HEK293 (cell line): ENCODE results near the gene CMIP.

Experiments used
- CTCF ChIA-PET: fragments of 350-600 bp; formaldehyde crosslinking; extraction: SDS; loops from one replicate; lab custom pipeline; 2021; ENCODE audit warnings: antibody characterized with exemption; lab: Yijun Ruan, JAX
- POLR2A ChIA-PET: fragments of 300-600 bp; formaldehyde crosslinking; extraction: SDS; loops from one replicate; lab custom pipeline; 2020; ENCODE audit warnings: antibody characterized with exemption, inconsistent platforms; lab: Yijun Ruan, JAX
- H3K27ac ChIP-seq: fragments of 200-500 bp; sonication (Bioruptor generic); 2 replicates; pipeline ENCODE4 v1.5.1; 2014; ENCODE audit warnings: low read depth, low read length, control low read depth, inconsistent platforms; ENCODE audit errors: extremely low read depth
- H3K36me3 ChIP-seq, 2 experiments: fragments of 200-500 bp in 1 of 2; sonication (Bioruptor generic) in 1 of 2; 1 replicate in 1 of 2; 2 replicates in 1 of 2; pipeline ENCODE4 v1.5.1; 2014 to 2017; ENCODE audit warnings: inconsistent platforms in 2 of 2, low read length in 2 of 2; ENCODE audit not compliant: control insufficient read depth in 2 of 2, insufficient read depth in 1 of 2
- H3K4me1 ChIP-seq: fragments of 200-500 bp; sonication (Bioruptor generic); 2 replicates; pipeline ENCODE4 v1.5.1; 2014; ENCODE audit warnings: mild to moderate bottlenecking, low read length, inconsistent platforms; ENCODE audit not compliant: control insufficient read depth, insufficient read depth
- H3K4me3 ChIP-seq: 2 replicates; pipeline ENCODE4 v1.5.1; 2011; ENCODE audit warnings: low read depth, mild to moderate bottlenecking, control low read depth, low read length, moderate library complexity
- H3K9me3 ChIP-seq: fragments of 200-500 bp; sonication (Bioruptor generic); 2 replicates; pipeline ENCODE4 v1.5.1; 2014; ENCODE audit warnings: low read depth, low read length, inconsistent platforms; ENCODE audit not compliant: control insufficient read depth, insufficient read depth
- GLI2 ChIP-seq: fragments of 450-650 bp; formaldehyde crosslinking; IDR thresholded peaks from 2 replicates; pipeline ENCODE4; 2017; ENCODE audit warnings: missing biosample characterization, missing genetic modification characterization, low read depth, borderline replicate concordance
- GLIS1 ChIP-seq: fragments of 450-650 bp; formaldehyde crosslinking; IDR thresholded peaks from 2 replicates; pipeline ENCODE4 v1.5.1; 2016; ENCODE audit warnings: missing biosample characterization, missing genetic modification characterization
- HOXA7 ChIP-seq: sonication (generic); formaldehyde crosslinking; IDR thresholded peaks from 2 replicates; pipeline ENCODE4 v1.8.1; 2022; ENCODE audit warnings: missing genetic modification reagents, borderline replicate concordance
- KLF10 ChIP-seq: fragments of 450-650 bp; IDR thresholded peaks from 2 replicates; pipeline ENCODE4 v1.5.1; 2018; ENCODE audit warnings: missing biosample characterization, mild to moderate bottlenecking, missing genetic modification characterization
- REPIN1 ChIP-seq: fragments of 450-650 bp; formaldehyde crosslinking; IDR thresholded peaks from 2 replicates; pipeline ENCODE4 v1.5.1; 2017; ENCODE audit warnings: missing biosample characterization, missing genetic modification characterization, low read depth
- SCRT2 ChIP-seq: fragments of 450-650 bp; formaldehyde crosslinking; IDR thresholded peaks from 2 replicates; pipeline ENCODE4 v1.5.1; 2016; ENCODE audit warnings: missing biosample characterization, missing genetic modification characterization
- ZBTB6 ChIP-seq: fragments of 450-650 bp; formaldehyde crosslinking; IDR thresholded peaks from 2 replicates; pipeline ENCODE4 v1.5.1; 2017; ENCODE audit warnings: missing biosample characterization, missing genetic modification characterization
- ZFP3 ChIP-seq: fragments of 450-650 bp; formaldehyde crosslinking; IDR thresholded peaks from 2 replicates; pipeline ENCODE4 v1.5.1; 2016; ENCODE audit warnings: low read depth, missing biosample characterization, missing genetic modification characterization
- ZIC2 ChIP-seq: fragments of 450-650 bp; formaldehyde crosslinking; IDR thresholded peaks from 2 replicates; pipeline ENCODE4 v1.5.1; 2016; ENCODE audit warnings: missing biosample characterization, missing genetic modification characterization
- ZNF16 ChIP-seq: fragments of 450-650 bp; formaldehyde crosslinking; IDR thresholded peaks from 2 replicates; pipeline ENCODE4 v1.5.1; 2016; ENCODE audit warnings: low read depth, missing biosample characterization, missing genetic modification characterization
- ZNF433 ChIP-seq: fragments of 450-650 bp; formaldehyde crosslinking; IDR thresholded peaks from 2 replicates; pipeline ENCODE4 v1.5.1; 2016; ENCODE audit warnings: missing biosample characterization, missing genetic modification characterization, low read depth
- ZNF514 ChIP-seq: fragments of 450-650 bp; formaldehyde crosslinking; IDR thresholded peaks from 2 replicates; pipeline ENCODE4 v1.5.1; 2016; ENCODE audit warnings: missing biosample characterization, missing genetic modification characterization
- ZNF660 ChIP-seq: fragments of 450-650 bp; IDR thresholded peaks from 2 replicates; pipeline ENCODE4 v1.5.1; 2018; ENCODE audit warnings: missing biosample characterization, mild to moderate bottlenecking, missing genetic modification characterization
- ZNF664 ChIP-seq: fragments of 450-650 bp; formaldehyde crosslinking; IDR thresholded peaks from 2 replicates; pipeline ENCODE4 v1.5.1; 2016; ENCODE audit warnings: missing biosample characterization, missing genetic modification characterization
- ZSCAN16 ChIP-seq: fragments of 450-650 bp; formaldehyde crosslinking; IDR thresholded peaks from 2 replicates; pipeline ENCODE4 v1.5.1; 2016; ENCODE audit warnings: missing biosample characterization, missing genetic modification characterization
- TF ChIP-seq, protein P1 (sequence below): fragments of 450-650 bp; formaldehyde crosslinking; IDR thresholded peaks from 2 replicates; pipeline ENCODE4 v1.5.1; 2017; ENCODE audit warnings: missing biosample characterization, mild to moderate bottlenecking, missing genetic modification characterization, moderate library complexity
- TF ChIP-seq, protein P2 (sequence below): fragments of 450-650 bp; formaldehyde crosslinking; IDR thresholded peaks from 2 replicates; pipeline ENCODE4 v1.5.1; 2016; ENCODE audit warnings: missing biosample characterization, missing genetic modification characterization
- TF ChIP-seq, protein P3 (sequence below): sonication (generic); formaldehyde crosslinking; IDR thresholded peaks from 2 replicates; pipeline ENCODE4 v1.8.1; 2022; ENCODE audit warnings: mild to moderate bottlenecking, moderate library complexity, missing genetic modification reagents
- TF ChIP-seq, protein P4 (sequence below): fragments of 450-650 bp; formaldehyde crosslinking; conservative IDR thresholded peaks from 2 replicates; pipeline ENCODE4 v1.5.1; 2016; ENCODE audit warnings: low read depth, missing biosample characterization, missing genetic modification characterization

CMIP gene

GRCh38 chr16:81708266-81709015 lies 263.8 kb downstream of the CMIP start:
- CTCF ChIA-PET: interaction anchor here (0.6 to 1.1 kb wide), 4 partner anchors 11 to 499 kb away, joined by 3 to 4 read pairs (median 3); no protein-coding TSS in a partner anchor
- Histone ChIP-seq H3K27ac (no peak overlapping the region), H3K36me3 (peaks cover 0 to 42% of the 10 kb centered on the region in 2 experiments; a peak in 1 of 3 replicates)

GRCh38 chr16:81709016-81709900 lies 264.6 kb downstream of the CMIP start:
- POLR2A ChIA-PET: no interaction called here
- TF ChIP-seq KLF10 (tag by site-specific recombination) (no peak), ZFP3 (tag by site-specific recombination) (no peak), HOXA7 (CRISPR knock-in tag) (no peak), ZNF664 (no peak), ZNF433 (tag by site-specific recombination) (no peak), GLIS1 (tag by site-specific recombination) (no peak), ZSCAN16 (tag by site-specific recombination) (no peak), REPIN1 (tag by site-specific recombination) (no peak), GLI2 (tag by site-specific recombination) (no peak), ZIC2 (no peak)
- TF ChIP-seq, protein P1, sequence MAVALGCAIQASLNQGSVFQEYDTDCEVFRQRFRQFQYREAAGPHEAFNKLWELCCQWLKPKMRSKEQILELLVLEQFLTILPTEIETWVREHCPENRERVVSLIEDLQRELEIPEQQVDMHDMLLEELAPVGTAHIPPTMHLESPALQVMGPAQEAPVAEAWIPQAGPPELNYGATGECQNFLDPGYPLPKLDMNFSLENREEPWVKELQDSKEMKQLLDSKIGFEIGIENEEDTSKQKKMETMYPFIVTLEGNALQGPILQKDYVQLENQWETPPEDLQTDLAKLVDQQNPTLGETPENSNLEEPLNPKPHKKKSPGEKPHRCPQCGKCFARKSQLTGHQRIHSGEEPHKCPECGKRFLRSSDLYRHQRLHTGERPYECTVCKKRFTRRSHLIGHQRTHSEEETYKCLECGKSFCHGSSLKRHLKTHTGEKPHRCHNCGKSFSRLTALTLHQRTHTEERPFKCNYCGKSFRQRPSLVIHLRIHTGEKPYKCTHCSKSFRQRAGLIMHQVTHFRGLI (tag by site-specific recombination): no peak
- TF ChIP-seq, protein P2, sequence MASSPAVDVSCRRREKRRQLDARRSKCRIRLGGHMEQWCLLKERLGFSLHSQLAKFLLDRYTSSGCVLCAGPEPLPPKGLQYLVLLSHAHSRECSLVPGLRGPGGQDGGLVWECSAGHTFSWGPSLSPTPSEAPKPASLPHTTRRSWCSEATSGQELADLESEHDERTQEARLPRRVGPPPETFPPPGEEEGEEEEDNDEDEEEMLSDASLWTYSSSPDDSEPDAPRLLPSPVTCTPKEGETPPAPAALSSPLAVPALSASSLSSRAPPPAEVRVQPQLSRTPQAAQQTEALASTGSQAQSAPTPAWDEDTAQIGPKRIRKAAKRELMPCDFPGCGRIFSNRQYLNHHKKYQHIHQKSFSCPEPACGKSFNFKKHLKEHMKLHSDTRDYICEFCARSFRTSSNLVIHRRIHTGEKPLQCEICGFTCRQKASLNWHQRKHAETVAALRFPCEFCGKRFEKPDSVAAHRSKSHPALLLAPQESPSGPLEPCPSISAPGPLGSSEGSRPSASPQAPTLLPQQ (tag by site-specific recombination): no peak
- TF ChIP-seq, protein P3, sequence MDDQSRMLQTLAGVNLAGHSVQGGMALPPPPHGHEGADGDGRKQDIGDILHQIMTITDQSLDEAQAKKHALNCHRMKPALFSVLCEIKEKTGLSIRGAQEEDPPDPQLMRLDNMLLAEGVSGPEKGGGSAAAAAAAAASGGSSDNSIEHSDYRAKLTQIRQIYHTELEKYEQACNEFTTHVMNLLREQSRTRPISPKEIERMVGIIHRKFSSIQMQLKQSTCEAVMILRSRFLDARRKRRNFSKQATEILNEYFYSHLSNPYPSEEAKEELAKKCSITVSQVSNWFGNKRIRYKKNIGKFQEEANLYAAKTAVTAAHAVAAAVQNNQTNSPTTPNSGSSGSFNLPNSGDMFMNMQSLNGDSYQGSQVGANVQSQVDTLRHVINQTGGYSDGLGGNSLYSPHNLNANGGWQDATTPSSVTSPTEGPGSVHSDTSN (CRISPR knock-in tag): no peak
- TF ChIP-seq, protein P4, sequence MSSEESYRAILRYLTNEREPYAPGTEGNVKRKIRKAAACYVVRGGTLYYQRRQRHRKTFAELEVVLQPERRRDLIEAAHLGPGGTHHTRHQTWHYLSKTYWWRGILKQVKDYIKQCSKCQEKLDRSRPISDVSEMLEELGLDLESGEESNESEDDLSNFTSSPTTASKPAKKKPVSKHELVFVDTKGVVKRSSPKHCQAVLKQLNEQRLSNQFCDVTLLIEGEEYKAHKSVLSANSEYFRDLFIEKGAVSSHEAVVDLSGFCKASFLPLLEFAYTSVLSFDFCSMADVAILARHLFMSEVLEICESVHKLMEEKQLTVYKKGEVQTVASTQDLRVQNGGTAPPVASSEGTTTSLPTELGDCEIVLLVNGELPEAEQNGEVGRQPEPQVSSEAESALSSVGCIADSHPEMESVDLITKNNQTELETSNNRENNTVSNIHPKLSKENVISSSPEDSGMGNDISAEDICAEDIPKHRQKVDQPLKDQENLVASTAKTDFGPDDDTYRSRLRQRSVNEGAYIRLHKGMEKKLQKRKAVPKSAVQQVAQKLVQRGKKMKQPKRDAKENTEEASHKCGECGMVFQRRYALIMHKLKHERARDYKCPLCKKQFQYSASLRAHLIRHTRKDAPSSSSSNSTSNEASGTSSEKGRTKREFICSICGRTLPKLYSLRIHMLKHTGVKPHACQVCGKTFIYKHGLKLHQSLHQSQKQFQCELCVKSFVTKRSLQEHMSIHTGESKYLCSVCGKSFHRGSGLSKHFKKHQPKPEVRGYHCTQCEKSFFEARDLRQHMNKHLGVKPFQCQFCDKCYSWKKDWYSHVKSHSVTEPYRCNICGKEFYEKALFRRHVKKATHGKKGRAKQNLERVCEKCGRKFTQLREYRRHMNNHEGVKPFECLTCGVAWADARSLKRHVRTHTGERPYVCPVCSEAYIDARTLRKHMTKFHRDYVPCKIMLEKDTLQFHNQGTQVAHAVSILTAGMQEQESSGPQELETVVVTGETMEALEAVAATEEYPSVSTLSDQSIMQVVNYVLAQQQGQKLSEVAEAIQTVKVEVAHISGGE: no peak

More at GRCh38 chr16:81708266-81709015, 263.8 kb downstream of the CMIP start:
- TF ChIP-seq, protein P2 (tag by site-specific recombination): no peak
- TF ChIP-seq ZNF660 (tag by site-specific recombination) (no peak), ZNF514 (tag by site-specific recombination) (no peak), ZBTB6 (tag by site-specific recombination) (no peak), ZNF16 (tag by site-specific recombination) (peak; percentile 87), SCRT2 (tag by site-specific recombination) (0 out of 2 replicates have a peak, but pooled peaks have one; percentile 10)
- TF ChIP-seq, all 188 proteins: peak for 2
- POLR2A ChIA-PET: no interaction called here
- no peak overlapping the region for H3K4me3 ChIP-seq
- H3K9me3 ChIP-seq: no peaks in the 10 kb centered on the region
- H3K4me1 ChIP-seq: peaks cover 5% of the 10 kb centered on the region; the same call in 1 of the 2 replicates

More at GRCh38 chr16:81709016-81709900, 264.6 kb downstream of the CMIP start:
- H3K9me3 ChIP-seq: no peaks in the 10 kb centered on the region
- CTCF ChIA-PET: interaction anchor here (0.6 to 1.1 kb wide), 2 partner anchors 12 to 29 kb away, joined by 3 read pairs; no protein-coding TSS in a partner anchor
- H3K4me3 ChIP-seq: no peak overlapping the region
- H3K36me3 ChIP-seq: peaks cover 0 to 42% of the 10 kb centered on the region in 2 experiments; a peak in 1 of 3 replicates
- no peak overlapping the region for H3K27ac ChIP-seq
- H3K4me1 ChIP-seq: peaks cover 5% of the 10 kb centered on the region; the same call in 1 of the 2 replicates
